Measurements from ENCODE around the gene CNEP1R1.
"Not testable (repeated sequence)": the region's sequence is repeated elsewhere in the genome, so short reads cannot be mapped to it uniquely, and the experiment has no call there.

Gene CNEP1R1

GRCh38 chr16:50024684-50025536, at the start of gene CNEP1R1:
Gene CNEP1R1, plus strand, starts transcription at chr16:50025225. Its CDS starts 91 bp downstream, at chr16:50025316.
- peak; percentile 87 for DNase-seq (ENCODE audit: low read depth, low spot score)

- DNase-seq (ENCODE audit: low read depth, low spot score), result no peak
Observed at GRCh38 chr16:49977427-49977826, 47.6 kb upstream of the CNEP1R1 start.

- no peak for DNase-seq (ENCODE audit: low read depth, low spot score)
Observed at GRCh38 chr16:49978569-49979326, 46.3 kb upstream of the CNEP1R1 start.

GRCh38 chr16:49980166-49980565, 44.9 kb upstream of the CNEP1R1 start:
- no peak for DNase-seq (ENCODE audit: low read depth, low spot score)

GRCh38 chr16:49986351-49987124, 38.5 kb upstream of the CNEP1R1 start:
- DNase-seq (ENCODE audit: low read depth, low spot score), result no peak

GRCh38 chr16:49987381-49987780, 37.6 kb upstream of the CNEP1R1 start:
- DNase-seq (ENCODE audit: low read depth, low spot score), result no peak

GRCh38 chr16:49992825-49993224, 32.2 kb upstream of the CNEP1R1 start:
- DNase-seq (ENCODE audit: low read depth, low spot score), result no peak

- DNase-seq (ENCODE audit: low read depth, low spot score), result no peak
Observed at GRCh38 chr16:49993579-49993978, 31.4 kb upstream of the CNEP1R1 start.

- no peak for DNase-seq (ENCODE audit: low read depth, low spot score)
Observed at GRCh38 chr16:49994006-49994405, 31.0 kb upstream of the CNEP1R1 start.

GRCh38 chr16:49995720-49996119, 29.3 kb upstream of the CNEP1R1 start:
- DNase-seq (ENCODE audit: low read depth, low spot score), result no peak

GRCh38 chr16:49997721-49998251, 27.2 kb upstream of the CNEP1R1 start:
- DNase-seq (ENCODE audit: low read depth, low spot score), result no peak

- DNase-seq (ENCODE audit: low read depth, low spot score), result no peak
Observed at GRCh38 chr16:49998991-49999390, 26.0 kb upstream of the CNEP1R1 start.

- no peak for DNase-seq (ENCODE audit: low read depth, low spot score)
Observed at GRCh38 chr16:50001144-50001543, 23.9 kb upstream of the CNEP1R1 start.

GRCh38 chr16:50002190-50002589, 22.8 kb upstream of the CNEP1R1 start:
- no peak for DNase-seq (ENCODE audit: low read depth, low spot score)

- no peak for DNase-seq (ENCODE audit: low read depth, low spot score)
Observed at GRCh38 chr16:50004239-50004638, 20.8 kb upstream of the CNEP1R1 start.

GRCh38 chr16:50006964-50007363, 18.1 kb upstream of the CNEP1R1 start:
- no peak for DNase-seq (ENCODE audit: low read depth, low spot score)

GRCh38 chr16:50007744-50008143, 17.3 kb upstream of the CNEP1R1 start:
- no peak for DNase-seq (ENCODE audit: low read depth, low spot score)

GRCh38 chr16:50010212-50010611, 14.8 kb upstream of the CNEP1R1 start:
- DNase-seq (ENCODE audit: low read depth, low spot score), result no peak

- no peak for DNase-seq (ENCODE audit: low read depth, low spot score)
Observed at GRCh38 chr16:50011707-50012106, 13.3 kb upstream of the CNEP1R1 start.

- DNase-seq (ENCODE audit: low read depth, low spot score), result no peak
Observed at GRCh38 chr16:50012182-50012581, 12.8 kb upstream of the CNEP1R1 start.

- not testable (repeated sequence) for DNase-seq (ENCODE audit: low read depth, low spot score)
Observed at GRCh38 chr16:50014211-50014610, 10.8 kb upstream of the CNEP1R1 start.

- no peak for DNase-seq (ENCODE audit: low read depth, low spot score)
Observed at GRCh38 chr16:50015631-50016030, 9.4 kb upstream of the CNEP1R1 start.

Data from activated CD4-positive, CD25-positive, alpha-beta regulatory T cell treated with anti-CD3 and anti-CD28 coated beads, Interleukin-2, amount 50 U/mL, for 16 hours (primary cell).